Kidney epithelial cell (primary cell): ENCODE measurements around the gene BAIAP2L1. TPM values are rescaled to one million over a fixed set of nuclear protein-coding genes. Genes with fewer than 3 reads are reported as not detected.
"Not testable (repeated sequence)": the region's sequence is repeated elsewhere in the genome, so short reads cannot be mapped to it uniquely, and the experiment has no call there.

Source experiments
- DNase-seq: peaks from one replicate; pipeline ENCODE4 v3.0.0-alpha.2; 2010; ENCODE audit warnings: low read depth
- H3K27me3 ChIP-seq: 2 replicates; pipeline ENCODE4 v1.6.0; 2011; ENCODE audit warnings: low read length; ENCODE audit not compliant: control insufficient read depth, insufficient read depth
- H3K36me3 ChIP-seq: 2 replicates; pipeline ENCODE4 v1.5.1; 2011; ENCODE audit warnings: low read length; ENCODE audit not compliant: control insufficient read depth, insufficient read depth
- H3K4me3 ChIP-seq: 2 replicates; pipeline ENCODE4 v1.5.1; 2011; ENCODE audit warnings: low read depth, mild to moderate bottlenecking, control low read depth, low read length
- CTCF ChIP-seq: IDR thresholded peaks from 2 replicates; pipeline ENCODE4 v1.5.1; 2011; ENCODE audit warnings: mild to moderate bottlenecking, moderate library complexity, low read length, control low read depth, inconsistent platforms; ENCODE audit not compliant: insufficient read depth, poor library complexity, severe bottlenecking
- total RNA-seq: library from RNA; depleted of rRNA; stranded (reverse); fragments of >200 nt; gene quantifications from 2 replicates; pipeline ENCODE4 v1.2.3, GENCODE V29; 2015

Gene BAIAP2L1
- total RNA-seq, 1 donor from 2014 or later, result 32.5 TPM

GRCh38 chr7:98414205-98414900 is 13.5 kb upstream of the BAIAP2L1 start:
- H3K27me3 ChIP-seq, result no peaks in the 10 kb centered on the region
- DNase-seq, result no peak
- no peak for TF ChIP-seq CTCF
- H3K36me3 ChIP-seq, result no peaks in the 10 kb centered on the region
- H3K4me3 ChIP-seq, result no peak overlapping the region

- H3K4me3 ChIP-seq, H3K36me3 ChIP-seq, H3K27me3 ChIP-seq, DNase-seq: not testable (repeated sequence)
Measured at GRCh38 chr7:98413655-98414054, 12.8 kb upstream of the BAIAP2L1 start.

- Histone ChIP-seq H3K4me3 (no peak overlapping the region), H3K36me3 (no peaks in the 10 kb centered on the region), H3K27me3 (no peaks in the 10 kb centered on the region)
- DNase-seq, result no peak
- no peak for TF ChIP-seq CTCF
Measured at GRCh38 chr7:98409843-98410242, 9.0 kb upstream of the BAIAP2L1 start.

- DNase-seq, H3K36me3 ChIP-seq, H3K27me3 ChIP-seq, H3K4me3 ChIP-seq: not testable (repeated sequence)
Measured at GRCh38 chr7:98408146-98408545, 7.3 kb upstream of the BAIAP2L1 start.

GRCh38 chr7:98406827-98407226 is 5.9 kb upstream of the BAIAP2L1 start:
- H3K27me3 ChIP-seq, result no peaks in the 10 kb centered on the region
- TF ChIP-seq CTCF, result no peak
- no peaks in the 10 kb centered on the region for H3K36me3 ChIP-seq
- no peak overlapping the region for H3K4me3 ChIP-seq
- DNase-seq, result no peak

- H3K27me3 ChIP-seq, result no peaks in the 10 kb centered on the region
- H3K36me3 ChIP-seq, result no peaks in the 10 kb centered on the region
- no peak overlapping the region for H3K4me3 ChIP-seq
- no peak for TF ChIP-seq CTCF
- DNase-seq, result no peak
Measured at GRCh38 chr7:98404840-98405239, 4.0 kb upstream of the BAIAP2L1 start.

- H3K27me3 ChIP-seq, result no peaks in the 10 kb centered on the region
- H3K36me3 ChIP-seq, result no peaks in the 10 kb centered on the region
- DNase-seq, result no peak
- peak overlapping the region; percentile 66 for H3K4me3 ChIP-seq
- no peak for TF ChIP-seq CTCF
Measured at GRCh38 chr7:98399890-98400541, 874 bp downstream of the BAIAP2L1 start.
